SK-N-SH treated with all-trans-retinoic acid at 6 μM for 48 hours (cell line): Measurements from ENCODE around the gene TECPR1.

Experiments used
- GLIS3 ChIP-seq: fragments of 250-450 bp; sonication (Bioruptor Pico); IDR thresholded peaks from 2 replicates; pipeline ENCODE4 v1.5.0; 2020; ENCODE audit warnings: mild to moderate bottlenecking, moderate library complexity
- ZNF565 ChIP-seq: fragments of 450-650 bp; formaldehyde crosslinking; conservative IDR thresholded peaks from 2 replicates; pipeline ENCODE4 v1.5.0; 2020; ENCODE audit warnings: low read depth, mild to moderate bottlenecking, moderate library complexity
- ZNF8 ChIP-seq: fragments of 450-650 bp; formaldehyde crosslinking; IDR thresholded peaks from 2 replicates; pipeline ENCODE4 v1.5.0; 2020; ENCODE audit warnings: mild to moderate bottlenecking, moderate library complexity
- TF ChIP-seq, protein P1 (sequence below): fragments of 250-450 bp; sonication (Bioruptor Pico); IDR thresholded peaks from 2 replicates; pipeline ENCODE4 v1.5.1; 2020; ENCODE audit warnings: low read depth, mild to moderate bottlenecking, moderate library complexity
- TF ChIP-seq, protein P2 (sequence below): fragments of 250-450 bp; sonication (Bioruptor Pico); IDR thresholded peaks from 2 replicates; pipeline ENCODE4 v1.8.0; 2020; ENCODE audit warnings: mild to moderate bottlenecking, moderate library complexity, borderline replicate concordance

DNA sequence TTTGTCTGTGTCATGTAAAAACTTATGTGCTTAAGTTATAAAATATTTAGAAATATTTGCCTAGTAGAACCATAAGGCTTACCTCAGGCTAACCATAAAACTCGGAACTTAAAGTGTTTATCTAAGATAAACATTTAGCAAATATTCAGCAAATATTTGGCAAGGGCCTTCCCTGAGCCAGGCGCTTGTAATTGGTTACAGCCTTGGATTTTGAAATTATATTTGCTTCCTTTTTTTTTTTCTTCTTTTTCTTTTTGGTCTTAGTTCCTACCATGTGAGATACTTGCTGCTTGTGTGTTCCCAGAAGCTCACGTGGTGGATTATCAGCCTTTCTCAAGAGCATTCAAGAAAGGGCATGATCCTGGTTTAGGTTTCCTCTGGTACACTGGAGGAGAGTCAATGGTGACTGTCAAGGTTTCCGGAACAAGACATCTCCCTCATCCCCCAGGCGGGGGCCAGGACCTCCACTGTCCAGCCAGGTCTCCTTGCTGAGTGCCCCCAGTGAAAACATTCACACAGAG lies 24.3 kb upstream of the TECPR1 start:
- TF ChIP-seq, protein P1, sequence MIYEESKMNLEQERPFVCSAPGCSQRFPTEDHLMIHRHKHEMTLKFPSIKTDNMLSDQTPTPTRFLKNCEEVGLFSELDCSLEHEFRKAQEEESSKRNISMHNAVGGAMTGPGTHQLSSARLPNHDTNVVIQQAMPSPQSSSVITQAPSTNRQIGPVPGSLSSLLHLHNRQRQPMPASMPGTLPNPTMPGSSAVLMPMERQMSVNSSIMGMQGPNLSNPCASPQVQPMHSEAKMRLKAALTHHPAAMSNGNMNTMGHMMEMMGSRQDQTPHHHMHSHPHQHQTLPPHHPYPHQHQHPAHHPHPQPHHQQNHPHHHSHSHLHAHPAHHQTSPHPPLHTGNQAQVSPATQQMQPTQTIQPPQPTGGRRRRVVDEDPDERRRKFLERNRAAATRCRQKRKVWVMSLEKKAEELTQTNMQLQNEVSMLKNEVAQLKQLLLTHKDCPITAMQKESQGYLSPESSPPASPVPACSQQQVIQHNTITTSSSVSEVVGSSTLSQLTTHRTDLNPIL (CRISPR knock-in tag): no peak
- no peak for TF ChIP-seq ZNF565
- no peak for TF ChIP-seq GLIS3 (CRISPR knock-in tag)
- TF ChIP-seq, protein P2, sequence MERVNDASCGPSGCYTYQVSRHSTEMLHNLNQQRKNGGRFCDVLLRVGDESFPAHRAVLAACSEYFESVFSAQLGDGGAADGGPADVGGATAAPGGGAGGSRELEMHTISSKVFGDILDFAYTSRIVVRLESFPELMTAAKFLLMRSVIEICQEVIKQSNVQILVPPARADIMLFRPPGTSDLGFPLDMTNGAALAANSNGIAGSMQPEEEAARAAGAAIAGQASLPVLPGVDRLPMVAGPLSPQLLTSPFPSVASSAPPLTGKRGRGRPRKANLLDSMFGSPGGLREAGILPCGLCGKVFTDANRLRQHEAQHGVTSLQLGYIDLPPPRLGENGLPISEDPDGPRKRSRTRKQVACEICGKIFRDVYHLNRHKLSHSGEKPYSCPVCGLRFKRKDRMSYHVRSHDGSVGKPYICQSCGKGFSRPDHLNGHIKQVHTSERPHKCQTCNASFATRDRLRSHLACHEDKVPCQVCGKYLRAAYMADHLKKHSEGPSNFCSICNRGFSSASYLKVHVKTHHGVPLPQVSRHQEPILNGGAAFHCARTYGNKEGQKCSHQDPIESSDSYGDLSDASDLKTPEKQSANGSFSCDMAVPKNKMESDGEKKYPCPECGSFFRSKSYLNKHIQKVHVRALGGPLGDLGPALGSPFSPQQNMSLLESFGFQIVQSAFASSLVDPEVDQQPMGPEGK (CRISPR knock-in tag): no peak
- no peak for TF ChIP-seq ZNF8 (CRISPR knock-in tag)
